Measurements from ENCODE around the gene ACER3.
"Not testable (repeated sequence)": the region's sequence is repeated elsewhere in the genome, so short reads cannot be mapped to it uniquely, and the experiment has no call there.

The ACER3 gene

DNA sequence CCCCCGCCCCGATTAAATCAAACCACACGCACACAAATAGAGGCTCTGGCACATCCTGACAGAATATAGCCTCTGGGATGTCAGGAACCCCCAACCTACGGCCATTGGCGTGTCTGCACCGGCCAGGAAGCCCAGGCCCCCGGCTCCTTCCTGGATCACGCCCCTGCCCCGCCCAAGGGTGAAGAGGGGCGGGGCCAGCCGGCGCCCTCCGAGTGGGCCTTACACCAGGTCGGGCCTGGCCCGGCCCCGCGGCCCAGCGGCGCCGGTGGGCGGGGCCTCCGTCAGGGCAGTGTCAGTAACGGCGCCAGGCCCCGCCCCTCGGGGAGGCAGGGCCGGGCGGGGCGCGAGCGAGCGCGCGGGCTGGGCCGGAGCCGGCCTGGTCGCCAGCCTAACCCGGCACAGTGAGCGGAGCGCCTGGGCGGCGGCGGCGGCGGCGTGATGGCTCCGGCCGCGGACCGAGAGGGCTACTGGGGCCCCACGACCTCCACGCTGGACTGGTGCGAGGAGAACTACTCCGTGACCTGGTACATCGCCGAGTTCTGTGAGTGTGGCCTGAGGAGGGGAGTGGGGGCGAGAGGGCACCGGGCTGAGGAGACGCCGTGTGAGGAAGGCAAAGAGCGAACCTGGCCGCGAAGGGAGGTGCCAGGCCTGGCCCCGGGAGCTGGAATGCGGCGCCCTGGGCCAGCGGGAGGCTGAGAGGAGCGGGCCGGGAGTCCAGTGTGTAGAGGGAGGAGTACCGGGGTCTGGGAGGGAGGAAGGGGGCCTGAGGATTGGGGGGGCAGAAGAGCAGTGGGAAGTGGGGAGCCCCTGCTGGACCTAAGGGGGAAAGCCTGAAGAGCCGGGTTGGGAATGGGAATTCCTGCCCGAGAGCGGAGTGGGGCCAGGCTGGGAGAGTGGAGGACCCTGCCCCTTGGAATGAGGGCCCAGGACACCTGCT, at the start of gene ACER3:
Gene ACER3 (plus strand): TSS at position 380 of the 937 bp plus-strand sequence. CDS start 59 bp downstream, at position 439.
- peak; percentile 59 for DNase-seq

DNA sequence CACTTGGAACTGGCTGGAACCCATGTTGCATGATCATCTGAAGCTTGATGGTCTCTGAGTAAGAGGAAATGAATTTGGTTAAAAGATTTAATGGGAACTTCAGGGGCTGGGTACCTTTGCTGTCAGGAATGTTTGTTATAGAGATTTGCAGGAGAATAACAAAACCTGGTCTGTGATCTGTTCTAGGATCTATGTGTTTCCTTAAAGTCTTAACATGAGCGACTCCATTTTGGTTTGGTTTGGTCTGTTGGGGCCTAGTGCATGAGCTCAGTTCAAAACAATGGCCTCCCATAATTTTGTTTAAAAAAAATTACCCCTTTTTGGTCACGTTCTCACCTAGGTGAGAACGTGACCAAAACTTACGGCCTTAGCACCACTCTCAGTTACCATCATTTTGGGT, 49.5 kb upstream of the ACER3 start:
- no peak for DNase-seq

DNA sequence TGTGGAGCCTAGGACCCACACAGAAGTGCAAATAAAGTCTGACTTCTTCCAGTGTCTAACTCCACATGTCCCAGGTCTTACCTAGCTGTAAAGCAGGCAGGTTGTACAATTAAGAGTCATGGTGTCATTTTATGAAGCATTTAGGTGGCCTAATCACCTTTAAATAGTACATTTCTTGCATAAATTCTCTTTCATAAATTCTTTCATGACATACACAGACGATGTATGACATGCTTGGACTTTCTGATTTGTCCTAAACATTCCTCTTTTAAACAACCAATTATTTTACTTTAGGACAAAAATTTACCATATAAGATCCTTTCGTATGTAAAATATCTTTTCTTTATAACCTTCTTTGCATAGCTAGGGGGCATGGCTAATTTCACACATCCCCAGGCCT, 46.3 kb upstream of the ACER3 start:
- DNase-seq, result no peak

DNA sequence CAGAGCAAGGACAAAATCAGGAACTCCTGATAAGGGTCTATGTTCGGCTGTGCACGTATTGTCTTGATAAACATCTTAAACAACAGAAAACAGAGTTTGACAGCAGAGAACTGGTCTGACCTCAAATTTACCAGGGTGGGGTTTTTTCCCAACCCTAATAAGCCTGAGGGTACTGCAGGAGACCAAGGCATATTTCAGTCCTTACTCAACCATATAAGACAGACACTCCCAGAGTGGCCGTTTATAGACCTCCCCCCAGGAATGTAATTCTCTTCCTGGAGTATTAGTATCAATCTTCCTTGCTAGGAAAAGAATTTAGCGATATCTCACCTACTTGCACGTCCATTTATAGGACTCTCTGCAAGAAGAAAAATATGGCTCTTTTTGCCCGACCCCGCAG, 45.0 kb upstream of the ACER3 start:
- DNase-seq, result not testable (repeated sequence)

DNA sequence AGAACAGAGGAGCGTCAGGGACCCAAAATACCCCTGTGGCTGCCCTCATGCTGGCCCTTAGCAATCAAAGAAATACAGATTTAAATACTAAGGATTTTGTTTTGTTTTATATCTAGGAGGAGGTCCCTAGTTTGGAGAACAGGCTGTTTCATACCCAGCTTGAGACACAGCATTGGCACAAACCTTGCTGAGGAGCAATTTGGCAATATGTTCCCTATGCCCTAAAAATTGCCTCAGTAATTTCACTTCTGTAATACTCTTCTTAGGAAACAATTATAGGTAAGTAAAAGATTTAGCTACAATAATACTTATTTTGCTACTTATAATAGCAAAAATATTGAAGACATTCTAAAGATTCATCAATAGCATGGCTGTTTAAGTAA, 40.5 kb upstream of the ACER3 start:
- DNase-seq, result no peak

DNA sequence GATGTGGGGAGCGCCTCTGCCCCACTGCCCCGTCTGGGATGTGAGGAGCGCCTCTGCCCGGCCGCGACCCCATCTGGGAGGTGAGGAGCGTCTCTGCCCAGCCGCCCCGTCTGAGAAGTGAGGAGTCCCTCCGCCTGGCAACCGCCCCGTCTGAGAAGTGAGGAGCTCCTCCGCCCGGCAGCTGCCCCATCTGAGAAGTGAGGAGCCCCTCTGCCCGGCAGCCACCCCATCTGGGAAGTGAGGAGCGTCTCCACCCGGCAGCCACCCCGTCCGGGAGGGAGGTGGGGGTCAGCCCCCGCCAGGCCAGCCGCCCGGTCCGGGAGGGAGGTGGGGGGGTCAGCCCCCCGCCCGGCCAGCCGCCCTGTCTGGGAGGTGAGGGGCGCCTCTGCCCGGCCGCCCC, 39.3 kb upstream of the ACER3 start:
- DNase-seq, result not testable (repeated sequence)

DNA sequence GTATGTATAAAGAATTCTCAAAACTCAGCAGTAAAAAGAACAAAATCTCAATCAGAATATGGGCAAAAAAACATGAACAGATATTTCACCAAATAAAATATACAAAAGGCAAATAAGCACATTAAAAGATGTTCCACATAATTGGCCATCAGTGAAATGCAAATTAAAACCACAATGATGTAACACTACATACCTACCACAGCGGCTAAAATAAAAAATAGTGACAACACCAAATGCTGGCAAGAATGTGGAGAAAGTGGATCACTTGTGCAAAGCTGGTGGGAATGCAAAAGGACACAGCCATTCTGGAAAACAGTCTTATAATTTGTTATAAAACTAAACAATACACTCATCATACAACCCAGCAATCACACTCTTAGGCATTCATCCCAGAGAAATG, 38.3 kb upstream of the ACER3 start:
- DNase-seq, result no peak

DNA sequence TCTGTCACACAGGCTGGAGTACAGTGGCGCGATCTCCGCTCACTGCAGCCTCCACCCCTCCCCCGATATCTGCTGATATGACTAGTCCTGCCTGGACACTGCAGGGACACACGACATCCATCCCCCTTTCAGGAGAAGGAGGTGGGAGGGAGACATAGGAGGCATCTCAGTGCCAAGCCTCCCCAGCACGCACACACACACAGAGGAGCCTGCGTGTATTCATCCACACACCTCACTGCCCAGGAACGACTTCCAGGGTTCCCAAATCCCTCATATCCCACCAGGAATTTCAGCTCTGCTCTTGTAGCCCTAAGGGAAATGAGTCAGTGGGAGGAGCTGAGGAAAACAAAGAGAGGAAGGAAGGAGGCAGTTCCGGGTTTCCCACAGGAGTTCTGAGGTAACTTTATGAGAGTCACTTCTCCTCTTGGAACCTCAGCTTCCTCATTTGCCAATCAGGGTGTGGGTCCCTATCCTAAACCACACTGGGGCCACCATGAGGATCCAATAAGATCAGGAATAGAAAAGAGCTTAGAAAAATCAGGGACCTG, 37.2 kb upstream of the ACER3 start:
- no peak for DNase-seq

DNA sequence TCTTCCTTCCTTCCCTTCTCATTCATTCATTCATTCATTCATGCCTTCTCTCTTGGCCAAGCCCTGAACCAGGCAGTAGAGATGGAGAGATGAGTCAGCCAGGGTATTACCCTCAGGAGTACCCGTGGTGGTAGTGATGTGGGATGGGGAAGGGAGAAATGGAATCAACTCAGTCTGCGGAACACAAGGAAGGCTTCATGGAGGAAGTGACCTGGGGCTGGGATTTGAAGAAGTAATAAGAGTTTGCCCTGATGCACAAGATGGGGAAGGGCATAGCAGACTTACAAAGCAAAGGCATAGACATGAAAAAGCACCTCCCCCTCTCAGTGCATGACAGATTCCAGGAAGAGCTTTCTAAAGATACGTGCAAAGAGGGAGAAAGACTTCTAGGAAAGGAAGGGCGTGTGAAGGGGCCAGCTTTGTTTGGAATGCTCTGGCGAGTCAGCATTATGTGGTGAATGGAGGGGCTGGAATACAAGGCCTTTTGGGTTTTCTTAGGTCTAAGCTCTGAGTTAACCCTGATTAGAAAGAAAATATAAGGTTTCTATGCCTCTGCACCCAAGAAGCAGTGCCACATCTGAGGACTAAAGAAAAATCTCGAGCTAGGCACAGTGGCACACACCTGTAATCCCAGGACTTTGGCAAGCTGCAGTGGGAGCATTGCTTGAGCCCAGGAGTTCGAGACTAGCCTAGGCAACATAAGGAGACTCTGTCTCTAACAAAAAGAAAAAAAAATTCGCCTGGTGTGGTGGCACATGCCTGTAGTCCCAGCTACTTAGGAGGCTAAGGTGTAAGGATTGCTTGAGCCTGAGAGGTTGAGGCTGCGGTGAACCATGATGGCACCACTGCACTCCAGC, 36.4 kb upstream of the ACER3 start:
- no peak for DNase-seq

DNA sequence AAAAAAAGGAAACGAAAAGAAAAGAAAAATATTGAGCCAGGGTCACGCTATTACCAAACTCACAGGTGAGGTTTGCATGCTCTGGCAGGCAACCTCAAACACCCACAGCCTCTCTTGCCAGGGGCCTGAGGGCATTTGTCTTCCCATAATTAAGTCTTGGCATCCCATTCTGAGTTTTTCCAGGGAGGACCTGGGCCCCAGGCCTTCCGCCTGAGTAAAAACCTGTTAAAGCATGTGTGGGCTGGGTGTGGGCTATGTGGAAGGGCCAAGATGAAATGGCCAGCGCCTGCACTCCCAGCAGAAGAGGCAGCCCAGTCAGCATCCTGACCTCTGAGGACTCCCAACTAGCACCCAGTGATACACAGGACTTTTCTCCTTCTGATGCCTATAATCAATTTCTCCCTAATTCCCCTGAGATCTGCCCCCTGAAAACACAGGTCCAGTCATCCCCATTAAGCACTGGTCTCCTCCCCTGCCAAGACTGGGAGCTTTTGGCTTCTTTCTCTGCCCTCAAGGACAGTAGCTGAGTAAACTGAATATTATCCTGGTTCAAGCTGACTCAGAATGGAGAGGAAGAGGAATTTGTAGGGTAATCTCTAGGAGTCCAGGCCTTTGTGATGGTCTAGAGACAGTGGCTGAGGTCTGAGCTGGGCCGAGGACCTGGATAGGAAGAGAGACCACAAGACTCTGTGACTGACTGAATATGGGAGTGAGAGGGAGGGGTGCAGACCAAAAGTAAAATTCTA, 35.6 kb upstream of the ACER3 start:
- no peak for DNase-seq

DNA sequence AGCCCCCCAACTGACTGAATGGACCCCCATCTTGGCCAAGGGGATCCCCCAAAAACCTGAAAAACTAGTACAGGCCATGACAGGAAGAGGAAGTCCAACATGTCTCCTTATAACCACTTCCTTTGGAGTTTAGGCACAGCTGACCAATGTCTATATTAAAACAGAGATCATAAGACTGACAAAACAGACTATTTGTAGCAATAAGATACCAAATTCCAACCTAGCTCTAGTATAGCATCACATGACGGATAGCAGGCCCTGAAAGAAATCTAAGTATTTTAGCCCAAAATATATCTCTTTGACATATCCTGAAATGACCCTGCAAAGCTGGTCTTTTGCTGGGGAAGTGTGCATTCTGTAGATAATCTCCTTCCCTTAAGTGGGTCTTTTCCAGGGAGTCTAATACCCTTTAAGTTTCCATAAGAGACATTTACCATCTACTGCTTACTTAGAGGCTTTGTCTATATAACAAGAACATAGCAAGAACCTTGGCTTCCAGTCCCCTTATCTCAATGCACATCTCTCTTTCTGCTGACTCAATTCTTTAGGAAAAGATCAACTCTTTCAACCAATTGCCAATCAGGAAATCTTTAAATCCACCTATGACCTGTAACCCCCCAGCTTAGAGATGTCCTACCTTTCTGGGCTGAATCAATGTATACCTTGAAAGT, 34.9 kb upstream of the ACER3 start:
- no peak for DNase-seq

DNA sequence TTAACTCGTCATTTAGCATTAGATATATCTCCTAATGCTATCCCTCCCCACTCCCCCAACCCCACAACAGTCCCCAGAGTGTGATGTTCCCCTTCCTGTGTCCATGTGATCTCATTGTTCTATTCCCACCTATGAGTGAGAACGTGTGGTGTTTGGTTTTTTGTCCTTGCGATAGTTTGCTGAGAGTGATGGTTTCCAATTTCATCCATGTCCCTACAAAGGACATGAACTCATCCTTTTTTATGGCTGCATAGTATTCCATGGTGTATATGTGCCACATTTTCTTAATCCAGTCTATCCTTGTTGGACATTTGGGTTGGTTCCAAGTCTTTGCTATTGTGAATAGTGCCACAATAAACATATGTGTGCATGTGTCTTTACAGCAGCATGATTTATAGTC, 34.2 kb upstream of the ACER3 start:
- not testable (repeated sequence) for DNase-seq

DNA sequence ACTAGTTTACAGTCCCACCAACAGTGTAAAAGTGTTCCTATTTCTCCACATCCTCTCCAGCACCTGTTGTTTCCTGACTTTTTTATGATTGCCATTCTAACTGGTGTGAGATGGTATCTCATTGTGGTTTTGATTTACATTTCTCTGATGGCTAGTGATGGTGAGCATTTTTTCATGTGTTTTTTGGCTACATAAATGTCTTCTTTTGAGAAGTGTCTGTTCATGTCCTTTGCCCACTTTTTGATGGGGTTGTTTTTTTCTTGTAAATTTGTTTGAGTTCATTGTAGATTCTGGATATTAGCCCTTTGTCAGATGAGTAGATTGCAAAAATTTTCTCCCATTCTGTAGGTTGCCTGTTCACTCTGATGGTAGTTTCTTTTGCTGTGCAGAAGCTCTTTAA, 33.7 kb upstream of the ACER3 start:
- DNase-seq, result not testable (repeated sequence)

DNA sequence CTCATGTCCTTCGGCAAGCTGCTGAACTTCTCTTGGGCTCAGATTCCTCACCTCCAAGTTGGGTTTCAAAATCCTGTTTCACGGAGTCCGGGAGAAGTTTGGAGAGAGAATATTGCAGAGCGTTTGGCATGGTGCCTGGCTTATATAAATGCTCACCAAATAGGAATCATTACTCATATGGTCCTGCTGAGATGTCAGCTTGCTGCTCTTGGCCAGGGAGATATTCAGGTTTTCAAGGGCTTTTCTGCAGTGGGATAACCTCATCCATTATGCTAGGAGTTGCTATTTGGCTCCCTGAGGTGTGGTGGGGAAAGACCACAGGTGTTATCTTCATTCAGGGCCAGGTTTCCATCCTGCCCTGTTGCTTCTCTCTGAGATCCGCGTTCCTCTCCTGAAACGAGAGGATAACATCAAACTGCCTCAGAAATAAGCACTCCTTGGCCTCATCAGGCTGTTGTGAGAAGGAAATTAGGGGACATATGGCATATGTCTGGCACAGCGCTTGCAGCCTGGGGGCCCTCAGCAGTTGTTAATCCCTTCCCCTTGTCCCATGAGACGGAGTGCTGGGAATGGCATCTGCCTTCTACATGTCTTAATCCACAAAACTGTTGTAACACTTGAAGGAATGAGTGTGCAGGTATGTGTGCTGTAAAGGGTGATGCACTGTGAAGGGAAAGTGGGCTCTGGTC, 29.9 kb upstream of the ACER3 start:
- DNase-seq, result no peak

DNA sequence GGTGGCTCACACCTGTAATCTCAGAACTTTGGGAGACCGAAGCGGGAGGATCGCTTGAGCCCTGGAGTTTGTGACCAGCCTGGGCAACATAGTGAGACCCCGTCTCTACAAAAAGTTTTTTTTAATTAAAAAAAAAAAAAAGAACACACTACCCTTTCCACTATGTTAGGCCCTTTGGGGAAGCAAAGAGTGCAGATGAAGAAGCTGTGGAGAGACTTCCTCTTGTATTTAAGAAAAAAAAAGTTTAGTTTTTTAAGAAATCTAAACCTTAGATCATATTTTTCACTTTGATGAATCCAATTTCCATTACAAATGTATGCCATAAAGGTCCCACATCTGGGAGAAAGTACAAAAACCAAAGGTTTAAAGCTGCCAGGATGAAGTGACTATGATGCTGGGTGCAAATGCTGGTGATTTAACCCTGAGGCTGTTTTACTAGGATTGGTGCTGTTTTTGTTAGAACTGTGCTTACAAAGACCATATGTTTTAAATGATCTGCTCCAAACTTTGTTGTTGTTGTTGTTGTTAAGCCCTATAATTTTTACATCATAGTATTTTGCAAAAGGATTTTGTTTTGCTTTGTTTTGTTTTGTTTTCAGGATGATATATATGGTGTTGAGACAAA, 28.9 kb upstream of the ACER3 start:
- DNase-seq, result no peak

DNA sequence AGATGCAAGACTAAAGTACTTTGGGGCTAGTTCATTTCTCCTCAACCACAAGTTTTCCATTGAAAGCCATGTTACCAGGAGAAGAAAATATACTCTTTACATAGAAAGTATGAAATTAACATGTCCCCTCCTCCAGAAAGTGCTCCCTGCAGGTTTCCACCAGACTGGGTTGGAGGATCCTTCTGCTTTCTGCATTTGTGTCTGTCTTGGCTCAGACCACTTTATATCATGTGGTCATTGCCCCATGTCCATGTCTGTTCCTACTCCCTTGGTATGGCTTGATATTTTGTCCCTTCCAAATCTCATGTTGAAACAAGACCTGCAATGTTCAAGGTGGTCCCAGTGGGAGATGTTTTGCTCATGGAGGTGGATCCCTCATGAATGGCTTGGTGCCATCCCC, 28.4 kb upstream of the ACER3 start:
- no peak for DNase-seq

DNA sequence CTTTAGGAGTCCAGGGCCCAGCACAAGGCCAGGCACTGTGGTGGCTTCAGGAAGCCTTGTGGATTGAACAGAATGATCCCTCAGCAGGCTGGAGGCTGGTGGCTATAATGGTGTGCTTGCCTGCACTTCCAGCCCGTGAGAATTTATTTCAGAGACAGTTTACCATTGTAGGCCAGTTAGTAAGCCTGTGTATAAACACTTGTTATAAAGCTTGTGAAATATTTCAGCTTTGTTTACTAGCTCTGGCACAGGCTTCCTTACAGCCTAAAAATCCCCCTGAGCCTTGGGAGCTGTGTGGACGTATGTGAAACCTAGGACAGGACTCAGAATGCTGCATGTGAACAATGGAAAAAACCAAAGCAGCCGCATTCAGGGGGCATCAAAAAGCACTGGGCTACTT, 26.6 kb upstream of the ACER3 start:
- no peak for DNase-seq

DNA sequence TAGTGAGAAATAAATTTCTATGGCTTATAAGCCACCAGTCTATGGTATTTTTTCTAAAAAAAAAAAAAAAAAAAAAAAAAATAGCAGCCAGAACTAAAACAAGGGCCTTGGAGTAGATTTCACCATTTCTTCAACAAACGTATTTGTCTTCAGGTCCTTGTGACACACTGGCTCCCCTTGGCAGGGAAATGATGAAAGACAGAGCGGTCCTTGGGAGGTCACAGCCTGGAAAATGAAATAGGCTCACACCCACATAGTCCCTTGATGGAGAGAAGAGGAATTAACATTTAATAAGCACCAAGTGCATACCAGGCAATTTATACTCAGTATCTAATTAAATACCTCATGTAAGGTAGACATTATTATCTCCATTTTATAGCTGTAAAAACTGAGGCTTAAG, 25.7 kb upstream of the ACER3 start:
- DNase-seq, result no peak

DNA sequence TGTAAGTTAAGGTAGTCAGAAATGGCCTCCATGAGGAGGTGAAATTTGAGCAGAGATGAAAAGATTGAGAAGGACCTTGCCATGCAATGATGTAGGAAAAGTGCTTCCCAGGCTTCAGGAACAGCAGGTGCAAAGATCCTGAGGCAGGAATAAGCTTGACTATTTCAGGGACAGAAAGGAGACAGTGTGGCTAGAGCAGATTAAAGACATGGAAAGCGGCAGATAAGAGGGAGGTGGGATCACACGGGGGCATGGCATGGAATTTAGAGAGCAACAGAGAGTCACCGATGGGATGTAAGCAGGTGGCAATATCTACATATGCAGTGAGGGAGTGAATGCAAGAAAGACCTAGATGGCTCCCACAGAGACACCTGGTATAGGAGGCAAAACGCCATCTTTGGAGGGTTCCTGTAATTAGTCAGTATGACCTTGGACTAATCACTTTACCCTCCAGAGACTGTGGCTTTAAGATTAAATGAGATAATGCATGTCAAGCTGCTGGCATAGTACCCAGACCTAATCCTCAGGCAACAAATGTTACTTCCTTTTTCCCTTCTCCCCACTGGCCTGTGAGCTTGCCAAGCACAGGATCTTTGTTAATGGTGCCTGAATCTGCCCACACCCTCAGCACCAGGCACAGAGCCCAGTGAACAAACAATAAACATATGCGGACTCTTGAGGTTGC, 24.6 kb upstream of the ACER3 start:
- no peak for DNase-seq

DNA sequence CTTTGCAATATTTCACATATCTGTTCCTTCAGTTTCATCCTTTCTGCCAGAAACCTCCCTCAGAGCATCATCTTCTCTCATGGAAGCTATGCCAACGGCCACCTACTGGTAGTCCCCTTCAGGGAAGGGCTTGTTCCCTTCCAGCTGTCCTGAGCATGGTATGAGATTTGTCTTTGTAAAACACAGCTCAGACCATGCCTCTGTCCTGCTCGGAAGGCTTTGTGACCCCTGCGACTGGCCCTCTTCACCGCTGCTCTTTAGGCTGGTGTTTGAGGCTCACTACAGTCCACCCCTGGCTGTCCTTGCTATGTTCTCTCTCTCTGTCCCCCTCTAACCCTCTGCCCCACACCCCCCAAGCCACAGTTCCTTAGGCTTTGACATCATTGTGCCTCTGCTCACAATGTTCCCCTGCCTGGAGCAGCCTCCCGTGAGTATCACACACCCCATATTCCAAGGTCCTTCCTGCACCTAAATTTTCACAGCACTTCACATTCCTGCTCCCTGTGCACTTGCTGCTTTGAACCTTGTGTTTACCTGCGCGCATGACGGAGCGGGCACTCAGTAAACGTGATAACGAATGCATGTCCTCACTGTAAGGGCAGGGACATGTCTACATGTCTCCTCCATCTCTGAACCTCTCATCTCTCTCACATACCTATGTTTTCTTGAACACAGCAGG, 24.0 kb upstream of the ACER3 start:
- DNase-seq, result no peak

Data from NCI-H748 treated with DMSO at 0.1 percent for 48 hours (cell line).